ENCODE data around the gene VASH2. TPM values are rescaled to one million over a fixed set of nuclear protein-coding genes. Genes with fewer than 3 reads are reported as not detected.

The VASH2 gene
- total and polyA plus RNA-seq, 12 donors, result 0.37 to 1.2 (median 0.73) TPM

- Histone ChIP-seq H3K4me1 (peaks cover 0 to 10% (median 7%) of the 10 kb centered on the region in 9 donors), H3K36me3 (no peaks in the 10 kb centered on the region), H3K4me3 (no peak overlapping the region), H3K27ac (no peak overlapping the region), H3K27me3 (peaks cover 0 to 27% (median 18%) of the 10 kb centered on the region in 7 donors), H3K9me3 (peaks cover 0 to 10% (median 4%) of the 10 kb centered on the region in 11 donors)
- TF ChIP-seq, protein P1, sequence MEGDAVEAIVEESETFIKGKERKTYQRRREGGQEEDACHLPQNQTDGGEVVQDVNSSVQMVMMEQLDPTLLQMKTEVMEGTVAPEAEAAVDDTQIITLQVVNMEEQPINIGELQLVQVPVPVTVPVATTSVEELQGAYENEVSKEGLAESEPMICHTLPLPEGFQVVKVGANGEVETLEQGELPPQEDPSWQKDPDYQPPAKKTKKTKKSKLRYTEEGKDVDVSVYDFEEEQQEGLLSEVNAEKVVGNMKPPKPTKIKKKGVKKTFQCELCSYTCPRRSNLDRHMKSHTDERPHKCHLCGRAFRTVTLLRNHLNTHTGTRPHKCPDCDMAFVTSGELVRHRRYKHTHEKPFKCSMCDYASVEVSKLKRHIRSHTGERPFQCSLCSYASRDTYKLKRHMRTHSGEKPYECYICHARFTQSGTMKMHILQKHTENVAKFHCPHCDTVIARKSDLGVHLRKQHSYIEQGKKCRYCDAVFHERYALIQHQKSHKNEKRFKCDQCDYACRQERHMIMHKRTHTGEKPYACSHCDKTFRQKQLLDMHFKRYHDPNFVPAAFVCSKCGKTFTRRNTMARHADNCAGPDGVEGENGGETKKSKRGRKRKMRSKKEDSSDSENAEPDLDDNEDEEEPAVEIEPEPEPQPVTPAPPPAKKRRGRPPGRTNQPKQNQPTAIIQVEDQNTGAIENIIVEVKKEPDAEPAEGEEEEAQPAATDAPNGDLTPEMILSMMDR (IDR thresholded peaks at IDR 0.05), result no peak
- DNase-seq (no peak), ATAC-seq (no peak)
- intact Hi-C loops (cut with DNase I), result no loop called here
- WGBS, 2 donors, result 83 to 91% methylated on average over 4 of the region's 4 CpGs
Observed at GRCh38 chr1:212945463-212946160, 4.7 kb upstream of the VASH2 start.

DNA sequence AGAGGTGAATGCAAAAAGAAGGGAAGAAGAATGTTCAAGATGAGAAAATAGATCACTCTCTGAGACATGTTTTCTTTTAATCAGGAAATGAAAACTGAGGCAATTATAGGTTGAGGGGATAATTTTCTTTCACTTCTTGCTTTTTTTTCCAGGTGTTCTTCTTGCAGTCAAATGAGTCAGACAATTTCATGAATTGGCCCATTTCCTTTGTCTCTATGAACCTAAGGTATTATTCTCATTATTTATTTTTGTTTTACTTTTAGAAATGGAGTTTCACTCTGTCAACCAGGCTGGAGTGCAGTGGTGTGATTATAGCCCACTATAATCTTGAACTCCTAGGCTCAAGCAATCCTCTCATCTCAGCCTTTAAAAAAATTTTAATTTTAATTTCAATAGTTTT lies 3.5 kb upstream of the VASH2 start:
- no peaks in the 10 kb centered on the region for H3K36me3 ChIP-seq
- H3K9me3 ChIP-seq, result peaks cover 0 to 3% (median 0%) of the 10 kb centered on the region in 11 donors
- TF ChIP-seq, protein P1 (IDR thresholded peaks at IDR 0.05), result no peak
- H3K27ac ChIP-seq, result no peak overlapping the region
- ATAC-seq, result no peak
- DNase-seq, result no peak
- intact Hi-C loops (cut with DNase I), result no loop called here
- no peak overlapping the region for H3K4me3 ChIP-seq
- peaks cover 0 to 20% (median 13%) of the 10 kb centered on the region in 9 donors for H3K4me1 ChIP-seq
- H3K27me3 ChIP-seq, result peaks cover 0 to 39% (median 29%) of the 10 kb centered on the region in 7 donors

DNA sequence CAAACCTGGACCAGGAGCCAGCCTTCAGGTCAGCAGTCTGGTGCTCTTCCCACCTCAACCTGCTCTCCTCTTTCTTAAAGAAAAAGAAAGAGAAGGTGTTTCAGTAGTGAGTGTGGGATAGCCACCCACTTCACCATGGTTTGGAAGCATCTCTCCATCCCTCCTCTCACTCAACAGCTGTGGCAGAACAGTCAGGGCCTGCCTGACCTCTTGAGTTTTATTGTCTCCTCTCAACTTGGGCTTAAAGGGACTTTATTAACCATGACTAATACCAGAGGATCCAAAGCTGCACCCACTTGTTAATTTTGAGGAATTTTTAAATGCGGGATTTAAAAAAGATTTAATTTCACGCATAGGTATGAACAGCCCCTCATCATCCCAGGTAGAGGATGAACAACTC lies 570 bp upstream of the VASH2 start:
- intact Hi-C loops (cut with DNase I), result no loop called here
- 38 to 41% methylated on average over 2 of the region's 2 CpGs for WGBS, 2 donors
- no peak for ATAC-seq
- no peak for DNase-seq
- Histone ChIP-seq H3K4me1 (peaks cover 0 to 23% (median 13%) of the 10 kb centered on the region in 9 donors), H3K9me3 (no peaks in the 10 kb centered on the region), H3K4me3 (peak overlapping the region in 9 of 10 donors; percentile 38 to 66 (median 56)), H3K36me3 (no peaks in the 10 kb centered on the region), H3K27me3 (peaks cover 0 to 52% (median 36%) of the 10 kb centered on the region in 7 donors), H3K27ac (no peak overlapping the region)
- TF ChIP-seq, protein P1 (IDR thresholded peaks at IDR 0.05), result no peak

DNA sequence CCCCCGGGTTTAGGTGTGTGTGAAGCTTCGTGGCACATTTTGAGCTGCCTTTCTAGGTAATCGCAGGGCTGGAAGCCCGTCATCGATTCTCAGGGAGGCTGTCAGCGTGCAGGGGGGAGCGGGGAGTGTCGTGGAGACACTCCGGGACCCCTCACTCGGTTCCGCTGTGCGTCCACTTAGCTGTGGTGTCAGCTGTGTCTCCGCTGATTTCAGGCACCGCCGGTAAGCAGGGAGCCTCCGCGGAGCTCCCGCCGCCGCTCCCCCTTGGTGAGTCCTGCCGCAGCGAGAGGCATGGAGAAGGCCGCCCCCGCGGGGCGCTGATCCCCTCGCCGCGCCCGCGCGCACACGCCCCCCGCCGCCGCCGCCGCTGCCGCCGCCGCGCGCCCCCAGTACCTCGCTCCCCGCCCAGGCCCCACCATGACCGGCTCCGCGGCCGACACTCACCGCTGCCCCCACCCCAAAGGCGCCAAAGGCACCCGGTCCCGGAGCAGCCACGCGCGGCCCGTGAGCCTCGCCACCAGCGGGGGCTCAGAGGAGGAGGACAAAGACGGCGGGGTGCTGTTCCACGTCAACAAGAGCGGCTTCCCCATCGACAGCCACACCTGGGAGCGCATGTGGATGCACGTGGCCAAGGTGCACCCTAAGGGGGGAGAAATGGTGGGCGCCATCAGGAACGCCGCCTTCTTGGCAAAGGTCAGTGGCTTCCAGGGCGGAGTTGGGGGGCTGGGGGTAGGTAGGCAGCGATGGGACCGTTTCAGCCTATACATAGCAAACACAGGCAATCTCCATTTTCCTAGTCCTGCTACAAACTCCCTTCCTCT lies 995 bp downstream of the VASH2 start:
- Histone ChIP-seq H3K27me3 (peaks cover 0 to 57% (median 36%) of the 10 kb centered on the region in 7 donors), H3K4me3 (peak overlapping the region; percentile 38 to 66 (median 56)), H3K27ac (no peak overlapping the region), H3K9me3 (no peaks in the 10 kb centered on the region), H3K36me3 (no peaks in the 10 kb centered on the region), H3K4me1 (peaks cover 0 to 23% (median 13%) of the 10 kb centered on the region in 9 donors)
- peak in 4 of 8 donors; percentile 15 to 37 (median 23) for ATAC-seq
- 4 to 5% methylated on average over 65 to 72 of the region's 72 CpGs for WGBS, 2 donors
- no peak for DNase-seq
- intact Hi-C loops (cut with DNase I), result no loop called here
- TF ChIP-seq, protein P1 (IDR thresholded peaks at IDR 0.05), result no peak

Measured in heart right ventricle (tissue), 16 donors.